Neural cell (in vitro differentiated cells): ENCODE results near the gene SCG5. TPM values are rescaled to one million over a fixed set of nuclear protein-coding genes. Genes with fewer than 3 reads are reported as not detected.

Experiments used
- H2AFZ ChIP-seq: fragments of 200-600, 300-800 bp; sonication (generic), shearing (Covaris generic); 2 replicates; pipeline ENCODE4 v1.6.0; 2014; ENCODE audit warnings: low read depth, mild to moderate bottlenecking, antibody characterized with exemption, low read length, moderate library complexity
- H3F3A ChIP-seq: fragments of 200-600 bp; shearing (Covaris generic); 2 replicates; pipeline ENCODE4 v1.6.1; 2016; ENCODE audit warnings: mild to moderate bottlenecking, moderate library complexity, mixed read lengths, antibody characterized with exemption, low read length; ENCODE audit not compliant: insufficient read depth, poor library complexity, severe bottlenecking
- H3K27ac ChIP-seq: fragments of 200-600, 300-800 bp; sonication (generic), shearing (Covaris generic); 2 replicates; pipeline ENCODE4 v1.5.1; 2014; ENCODE audit warnings: mild to moderate bottlenecking, low read length, moderate library complexity
- H3K27me3 ChIP-seq: fragments of 300-800, 200-600 bp; sonication (generic), shearing (Covaris generic); 2 replicates; pipeline ENCODE4 v1.6.0; 2014; ENCODE audit warnings: mild to moderate bottlenecking, low read depth, low read length, moderate library complexity; ENCODE audit not compliant: insufficient read depth
- H3K36me3 ChIP-seq: fragments of 300-800, 200-600 bp; sonication (generic), shearing (Covaris generic); 2 replicates; pipeline ENCODE4 v1.5.1; 2014; ENCODE audit warnings: mild to moderate bottlenecking, antibody characterized with exemption, low read length, moderate library complexity; ENCODE audit not compliant: insufficient read depth
- H3K4me2 ChIP-seq: fragments of 300-800, 200-600 bp; sonication (generic), shearing (Covaris generic); 2 replicates; pipeline ENCODE4 v1.6.0; 2014; ENCODE audit warnings: mild to moderate bottlenecking, low read length
- H3K4me3 ChIP-seq: fragments of 300-800, 200-600 bp; sonication (generic), shearing (Covaris generic); 2 replicates; pipeline ENCODE4 v1.5.1; 2014; ENCODE audit warnings: mild to moderate bottlenecking, low read length, moderate library complexity
- H3K79me2 ChIP-seq: fragments of 200-600 bp; shearing (Covaris generic); replicated peaks from 2 replicates; pipeline ENCODE4 v1.6.0; 2014; ENCODE audit warnings: mild to moderate bottlenecking, low read length, moderate library complexity; ENCODE audit not compliant: insufficient read depth
- H3K9ac ChIP-seq: fragments of 300-800, 200-600 bp; sonication (generic), shearing (Covaris generic); 2 replicates; pipeline ENCODE4 v1.6.1; 2016; ENCODE audit warnings: mild to moderate bottlenecking, low read length, mixed read lengths
- H3K9me2 ChIP-seq: fragments of 200-600 bp; shearing (Covaris generic); 2 replicates; pipeline ENCODE4 v1.6.1; 2016; ENCODE audit warnings: mild to moderate bottlenecking, low read length, mixed read lengths; ENCODE audit not compliant: insufficient read depth
- H3K9me3 ChIP-seq: fragments of 200-600, 300-800 bp; sonication (generic), shearing (Covaris generic); 2 replicates; pipeline ENCODE4 v1.6.1; 2016; ENCODE audit warnings: mild to moderate bottlenecking, mixed run types, low read length, moderate library complexity, mixed read lengths
- H4K20me1 ChIP-seq: fragments of 200-600 bp; shearing (Covaris generic); 2 replicates; pipeline ENCODE4 v1.6.1; 2016; ENCODE audit warnings: mild to moderate bottlenecking, mixed run types; ENCODE audit not compliant: insufficient read depth
- CTCF ChIP-seq: fragments of 450-650 bp; IDR thresholded peaks from 2 replicates; pipeline ENCODE4 v1.5.1; 2014; ENCODE audit warnings: antibody characterized with exemption, mild to moderate bottlenecking, moderate library complexity; ENCODE audit not compliant: poor library complexity, severe bottlenecking
- EP300 ChIP-seq: fragments of 450-650 bp; conservative IDR thresholded peaks from 2 replicates; pipeline ENCODE4 v1.6.1; 2014; ENCODE audit warnings: antibody characterized with exemption, mild to moderate bottlenecking, moderate library complexity; ENCODE audit not compliant: poor library complexity, severe bottlenecking
- EZH2 ChIP-seq: fragments of 200-600, 300-800 bp; shearing (Covaris generic), sonication (generic); IDR thresholded peaks from 2 replicates; pipeline ENCODE4 v1.6.1; 2014; ENCODE audit warnings: antibody characterized with exemption, low read length, borderline replicate concordance, mild to moderate bottlenecking; ENCODE audit not compliant: insufficient read depth, poor library complexity, severe bottlenecking
- MXI1 ChIP-seq: fragments of 450-650 bp; conservative IDR thresholded peaks from 2 replicates; pipeline ENCODE4 v1.6.1; 2014; ENCODE audit warnings: antibody characterized with exemption, mild to moderate bottlenecking; ENCODE audit not compliant: poor library complexity, severe bottlenecking
- POLR2AphosphoS5 ChIP-seq: IDR thresholded peaks from 2 replicates; pipeline ENCODE4 v1.6.1; 2012
- RAD21 ChIP-seq: fragments of 450-650 bp; conservative IDR thresholded peaks from 2 replicates; pipeline ENCODE4 v1.6.1; 2014; ENCODE audit warnings: antibody characterized with exemption, mild to moderate bottlenecking, moderate library complexity
- REST ChIP-seq: IDR thresholded peaks from 2 replicates; pipeline ENCODE4 v1.6.1; 2012; ENCODE audit warnings: borderline replicate concordance
- SMC3 ChIP-seq: fragments of 450-650 bp; conservative IDR thresholded peaks from 2 replicates; pipeline ENCODE4 v1.6.1; 2014; ENCODE audit warnings: antibody characterized with exemption, mild to moderate bottlenecking, moderate library complexity; ENCODE audit not compliant: poor library complexity
- TAF1 ChIP-seq: IDR thresholded peaks from 2 replicates; pipeline ENCODE4 v1.6.1; 2012; ENCODE audit warnings: low read depth
- polyA plus RNA-seq: library from polyadenylated mRNA; depleted of rRNA; stranded (reverse); fragments of >200 nt; gene quantifications from 2 replicates; pipeline ENCODE4 v1.2.3, GENCODE V29; 2014

Gene SCG5
- polyA plus RNA-seq, 1 donor from 2014 or later = 116 TPM

GRCh38 chr15:32715276-32715675 lies 73.8 kb downstream of the SCG5 start:
- H3K27me3 ChIP-seq = peaks cover 67% of the 10 kb centered on the region
- H3K9me2 ChIP-seq = no peaks in the 10 kb centered on the region
- H3F3A ChIP-seq = no peaks in the 10 kb centered on the region
- no peak overlapping the region for H2AFZ ChIP-seq
- no peak for TF ChIP-seq EP300
- TF ChIP-seq TAF1 = no peak
- TF ChIP-seq SMC3 = no peak
- TF ChIP-seq CTCF = no peak
- no peak for TF ChIP-seq POLR2AphosphoS5
- no peak overlapping the region for H3K9ac ChIP-seq
- no peak overlapping the region for H3K27ac ChIP-seq
- no peaks in the 10 kb centered on the region for H3K79me2 ChIP-seq
- H3K4me3 ChIP-seq = no peak overlapping the region
- no peaks in the 10 kb centered on the region for H3K36me3 ChIP-seq
- no peaks in the 10 kb centered on the region for H3K9me3 ChIP-seq
- no peaks in the 10 kb centered on the region for H4K20me1 ChIP-seq
- no peak overlapping the region for H3K4me2 ChIP-seq

GRCh38 chr15:32716216-32716914 lies 74.9 kb downstream of the SCG5 start:
- Histone ChIP-seq H3K27me3 (peaks cover 77% of the 10 kb centered on the region), H3K79me2 (no peaks in the 10 kb centered on the region), H3K4me3 (no peak overlapping the region), H3F3A (no peaks in the 10 kb centered on the region), H4K20me1 (no peaks in the 10 kb centered on the region), H3K36me3 (no peaks in the 10 kb centered on the region), H3K4me2 (no peak overlapping the region), H3K9ac (no peak overlapping the region), H2AFZ (no peak overlapping the region), H3K9me2 (no peaks in the 10 kb centered on the region), H3K27ac (no peak overlapping the region), H3K9me3 (no peaks in the 10 kb centered on the region)
- TF ChIP-seq RAD21 = no peak
- no peak for TF ChIP-seq REST
- no peak for TF ChIP-seq MXI1
- no peak for TF ChIP-seq EP300
- TF ChIP-seq SMC3 = no peak
- TF ChIP-seq POLR2AphosphoS5 = no peak
- TF ChIP-seq EZH2 = no peak
- TF ChIP-seq CTCF = no peak
- TF ChIP-seq TAF1 = no peak
